ENCODE data around the gene N4BP2.

DNA sequence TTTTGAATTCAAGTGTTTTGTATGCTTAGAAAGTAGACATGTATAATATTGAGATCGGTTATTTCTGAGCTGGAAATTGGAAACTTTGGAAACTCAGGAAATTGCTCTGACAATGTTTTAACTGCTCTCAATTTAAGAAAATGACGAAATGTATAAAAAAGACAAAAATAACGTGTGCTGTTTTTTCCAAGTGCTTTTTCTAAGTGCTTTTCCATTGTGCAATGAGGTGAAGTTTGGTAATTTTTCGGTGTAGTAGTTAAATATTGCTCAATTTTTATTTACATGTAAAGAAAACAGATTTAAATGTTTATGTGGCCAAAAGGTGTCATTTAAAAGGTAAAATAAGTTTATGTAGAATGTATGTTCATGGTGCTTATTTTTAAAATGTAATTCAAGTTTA is 100.8 kb downstream of the N4BP2 start:
- TF ChIP-seq, protein P1, sequence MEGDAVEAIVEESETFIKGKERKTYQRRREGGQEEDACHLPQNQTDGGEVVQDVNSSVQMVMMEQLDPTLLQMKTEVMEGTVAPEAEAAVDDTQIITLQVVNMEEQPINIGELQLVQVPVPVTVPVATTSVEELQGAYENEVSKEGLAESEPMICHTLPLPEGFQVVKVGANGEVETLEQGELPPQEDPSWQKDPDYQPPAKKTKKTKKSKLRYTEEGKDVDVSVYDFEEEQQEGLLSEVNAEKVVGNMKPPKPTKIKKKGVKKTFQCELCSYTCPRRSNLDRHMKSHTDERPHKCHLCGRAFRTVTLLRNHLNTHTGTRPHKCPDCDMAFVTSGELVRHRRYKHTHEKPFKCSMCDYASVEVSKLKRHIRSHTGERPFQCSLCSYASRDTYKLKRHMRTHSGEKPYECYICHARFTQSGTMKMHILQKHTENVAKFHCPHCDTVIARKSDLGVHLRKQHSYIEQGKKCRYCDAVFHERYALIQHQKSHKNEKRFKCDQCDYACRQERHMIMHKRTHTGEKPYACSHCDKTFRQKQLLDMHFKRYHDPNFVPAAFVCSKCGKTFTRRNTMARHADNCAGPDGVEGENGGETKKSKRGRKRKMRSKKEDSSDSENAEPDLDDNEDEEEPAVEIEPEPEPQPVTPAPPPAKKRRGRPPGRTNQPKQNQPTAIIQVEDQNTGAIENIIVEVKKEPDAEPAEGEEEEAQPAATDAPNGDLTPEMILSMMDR (IDR thresholded peaks at IDR 0.05) = no peak
- no peak for TF ChIP-seq POLR2A (IDR thresholded peaks at IDR 0.05)
